A549 (cell line): ENCODE data around the gene TNS2. TPM values are rescaled to one million over a fixed set of nuclear protein-coding genes. Genes with fewer than 3 reads are reported as not detected.

ENCODE experiments used
- ATAC-seq, 2 experiments: fragments of 200-7000 bp in 1 of 2; fragments of >200 bp in 1 of 2; cut with Nextera tagmentation in 1 of 2; cut with Tn5 transposase in 1 of 2; 3 replicates each; pipeline versions ENCODE4 v1.8.0 to v1.9.1; 2018 to 2020; ENCODE audit warnings: mild to moderate bottlenecking in 1 of 2, moderate library complexity in 1 of 2
- CTCF ChIA-PET: fragments of 300-600 bp; sonication (Branson Sonifier 250); formaldehyde crosslinking; extraction: SDS; loops from one replicate; lab custom pipeline; 2021; ENCODE audit warnings: antibody characterized with exemption, inconsistent platforms; lab: Yijun Ruan, JAX
- POLR2A ChIA-PET: fragments of 350-600 bp; formaldehyde crosslinking; extraction: SDS; loops from one replicate; lab custom pipeline; 2021; ENCODE audit warnings: antibody characterized with exemption, inconsistent platforms; lab: Yijun Ruan, JAX
- DNase-seq, 2 experiments: peaks; one replicate each; pipeline versions ENCODE4 v3.0.0 to v3.0.0-alpha.2; 2011 to 2016; ENCODE audit warnings: low read depth in 1 of 2, low spot score in 1 of 2
- FAIRE-seq: peaks from 2 replicates; lab custom pipeline; 2011; peaks lifted over from hg19 to GRCh38; lab: Jason Lieb, UNC
- H3K27ac ChIP-seq, 2 experiments: fragments of >200 bp; sonication (Bioruptor Twin); formaldehyde crosslinking; 3 replicates each; pipeline ENCODE4 v1.5.1; 2016 to 2017
- H3K4me1 ChIP-seq: fragments of >200 bp; sonication (Bioruptor Twin); formaldehyde crosslinking; 3 replicates; pipeline ENCODE4 v1.6.1; 2016
- H3K4me2 ChIP-seq: fragments of >200 bp; sonication (Bioruptor Twin); formaldehyde crosslinking; 3 replicates; pipeline ENCODE4 v1.6.1; 2016
- H3K4me3 ChIP-seq: fragments of >200 bp; sonication (Bioruptor Twin); formaldehyde crosslinking; 3 replicates; pipeline ENCODE4 v1.5.1; 2016
- H3K9me3 ChIP-seq: fragments of >200 bp; sonication (Bioruptor Twin); formaldehyde crosslinking; 3 replicates; pipeline ENCODE4 v1.6.1; 2016
- CHD2 ChIP-seq: fragments of 150-350 bp; IDR thresholded peaks from 2 replicates; pipeline ENCODE4 v1.6.1; 2014; ENCODE audit warnings: low read length; ENCODE audit not compliant: partially characterized antibody
- EHF ChIP-seq: fragments of 250-450 bp; sonication (Bioruptor Pico); IDR thresholded peaks from 2 replicates; pipeline ENCODE4 v1.5.0; 2020; ENCODE audit warnings: mild to moderate bottlenecking
- EHMT2 ChIP-seq: fragments of 200-600 bp; sonication (generic); IDR thresholded peaks from 2 replicates; pipeline ENCODE4 v1.6.1; 2016; ENCODE audit warnings: antibody characterized with exemption, low read depth, mild to moderate bottlenecking, moderate library complexity
- EP300 ChIP-seq, 2 experiments: fragments of >200 bp; sonication (Bioruptor Twin); formaldehyde crosslinking; IDR thresholded peaks; 2 replicates in 1 of 2; 3 replicates in 1 of 2; pipeline ENCODE4 v1.6.1; 2016 to 2017
- ESRRA ChIP-seq: fragments of 150-350 bp; IDR thresholded peaks from 2 replicates; pipeline ENCODE4 v1.6.1; 2014; ENCODE audit warnings: mild to moderate bottlenecking, low read length, borderline replicate concordance
- FOSL2 ChIP-seq, 2 experiments: fragments of 450-650 bp in 1 of 2; fragments of >200 bp in 1 of 2; sonication (Bioruptor Twin) in 1 of 2; formaldehyde crosslinking; IDR thresholded peaks; 2 replicates each; pipeline versions ENCODE4 v1.5.0 to v1.6.1; 2016 to 2020; ENCODE audit warnings: mild to moderate bottlenecking in 1 of 2, moderate library complexity in 1 of 2
- HDAC2 ChIP-seq: fragments of 200-600 bp; sonication (generic); IDR thresholded peaks from 2 replicates; pipeline ENCODE4 v1.6.1; 2016
- HEYL ChIP-seq: fragments of 250-450 bp; sonication (Bioruptor Pico); IDR thresholded peaks from 2 replicates; pipeline ENCODE4 v1.8.0; 2021; ENCODE audit warnings: mild to moderate bottlenecking, moderate library complexity
- HOXA7 ChIP-seq: fragments of 250-450 bp; sonication (Bioruptor Pico); IDR thresholded peaks from 2 replicates; pipeline ENCODE4 v1.5.0; 2020; ENCODE audit warnings: mild to moderate bottlenecking, moderate library complexity
- HOXB13 ChIP-seq: fragments of 250-450 bp; sonication (Bioruptor Pico); IDR thresholded peaks from 2 replicates; pipeline ENCODE4 v1.5.0; 2020; ENCODE audit warnings: low read depth, mild to moderate bottlenecking, moderate library complexity
- HOXB5 ChIP-seq: fragments of 250-450 bp; sonication (Bioruptor Pico); IDR thresholded peaks from 2 replicates; pipeline ENCODE4 v1.5.0; 2020; ENCODE audit warnings: mild to moderate bottlenecking, moderate library complexity
- JUN ChIP-seq, 2 experiments: fragments of >200 bp; sonication (Bioruptor Twin); formaldehyde crosslinking; IDR thresholded peaks; 2 replicates in 1 of 2; 3 replicates in 1 of 2; pipeline ENCODE4 v1.6.1; 2016 to 2017
- JUNB ChIP-seq: fragments of >200 bp; sonication (Bioruptor Twin); formaldehyde crosslinking; IDR thresholded peaks from 2 replicates; pipeline ENCODE4 v1.6.1; 2016
- KDM1A ChIP-seq: fragments of 200-600 bp; sonication (generic); IDR thresholded peaks from 2 replicates; pipeline ENCODE4 v1.6.1; 2016; ENCODE audit warnings: low read depth, mild to moderate bottlenecking
- KDM5A ChIP-seq: fragments of 200-600 bp; sonication (generic); IDR thresholded peaks from 2 replicates; pipeline ENCODE4 v1.6.1; 2016; ENCODE audit warnings: antibody characterized with exemption, mild to moderate bottlenecking
- MAFK ChIP-seq: fragments of 450-650 bp; IDR thresholded peaks from 2 replicates; pipeline ENCODE4 v1.6.1; 2014; ENCODE audit not compliant: partially characterized antibody
- MAZ ChIP-seq: fragments of 150-350 bp; IDR thresholded peaks from 2 replicates; pipeline ENCODE4 v1.6.1; 2014; ENCODE audit warnings: antibody characterized with exemption, low read depth, low read length, borderline replicate concordance
- NPAS2 ChIP-seq: fragments of 250-450 bp; sonication (Bioruptor Pico); IDR thresholded peaks from 2 replicates; pipeline ENCODE4 v1.8.0; 2022; ENCODE audit warnings: mild to moderate bottlenecking, moderate library complexity, borderline replicate concordance
- PHF8 ChIP-seq: fragments of 200-600 bp; sonication (generic); IDR thresholded peaks from 2 replicates; pipeline ENCODE4 v1.6.1; 2016; ENCODE audit warnings: low read depth, mild to moderate bottlenecking, antibody characterized with exemption, moderate library complexity, borderline replicate concordance
- POLR2A ChIP-seq: IDR thresholded peaks from 2 replicates; pipeline ENCODE4 v1.6.1; 2012; ENCODE audit warnings: mild to moderate bottlenecking, low read length
- POLR2AphosphoS2 ChIP-seq: conservative IDR thresholded peaks from 2 replicates; pipeline ENCODE4 v1.6.1; 2012; ENCODE audit warnings: low read length, improper control_type of control experiment, inconsistent platforms
- RAD21 ChIP-seq, 2 experiments: fragments of >200 bp in 1 of 2; sonication (Bioruptor Twin) in 1 of 2; formaldehyde crosslinking in 1 of 2; IDR thresholded peaks in 1 of 2; conservative IDR thresholded peaks in 1 of 2; 2 replicates in 1 of 2; 3 replicates in 1 of 2; pipeline ENCODE4 v1.6.1; 2012 to 2018; ENCODE audit warnings: inconsistent platforms in 1 of 2
- RARB ChIP-seq: fragments of 250-450 bp; sonication (Bioruptor Pico); IDR thresholded peaks from 2 replicates; pipeline ENCODE4 v1.8.0; 2021; ENCODE audit warnings: mild to moderate bottlenecking, moderate library complexity
- RFX5 ChIP-seq: fragments of 450-650 bp; IDR thresholded peaks from 2 replicates; pipeline ENCODE4 v1.7.1; 2014; ENCODE audit warnings: antibody characterized with exemption, mild to moderate bottlenecking, moderate library complexity
- RNF2 ChIP-seq: fragments of 200-600 bp; sonication (generic); IDR thresholded peaks from 2 replicates; pipeline ENCODE4 v1.6.1; 2016; ENCODE audit warnings: low read depth, mild to moderate bottlenecking, antibody characterized with exemption, moderate library complexity, borderline replicate concordance
- SMC3 ChIP-seq: fragments of >200 bp; sonication (Bioruptor Twin); formaldehyde crosslinking; IDR thresholded peaks from 3 replicates; pipeline ENCODE4 v1.6.1; 2018; ENCODE audit warnings: inconsistent platforms
- TFCP2L1 ChIP-seq: fragments of 250-450 bp; sonication (Bioruptor Pico); IDR thresholded peaks from 2 replicates; pipeline ENCODE4 v1.5.0; 2021; ENCODE audit warnings: mild to moderate bottlenecking
- ZFP36 ChIP-seq: fragments of 450-650 bp; IDR thresholded peaks from 2 replicates; pipeline ENCODE4 v1.6.1; 2014; ENCODE audit warnings: borderline replicate concordance; ENCODE audit not compliant: partially characterized antibody
- ZSCAN20 ChIP-seq: fragments of 250-450 bp; sonication (Bioruptor Pico); IDR thresholded peaks from 2 replicates; pipeline ENCODE4 v1.8.0; 2022; ENCODE audit warnings: mild to moderate bottlenecking, moderate library complexity
- WGBS: methylation state at CpG from one replicate; pipeline ENCODE4 v1.1.6; 2017; ENCODE audit errors: missing lambda C conversion rate; 5-methylcytosine and 5-hydroxymethylcytosine counted together
- polyA plus RNA-seq, 4 experiments: library from polyadenylated mRNA; depleted of rRNA in 3 of 4; stranded (reverse); fragments of >200 nt; fragmentation: RNase III in 1 of 4; extraction: RNeasy Plus Mini Kit Qiagen cat#74134 plus additional on column Dnase treatment in 1 of 4; gene quantifications; 2 replicates in 3 of 4; 3 replicates in 1 of 4; pipeline ENCODE4 v1.2.3, GENCODE V29; 2011 to 2017
- TF ChIP-seq, protein P1 (sequence below): fragments of >200 bp; sonication (Bioruptor Twin); formaldehyde crosslinking; IDR thresholded peaks from 3 replicates; pipeline ENCODE4 v1.6.1; 2016
- TF ChIP-seq, protein P2 (sequence below): IDR thresholded peaks from 2 replicates; pipeline ENCODE4 v1.6.1; 2012
- TF ChIP-seq, protein P3 (sequence below): fragments of 250-450 bp; sonication (Bioruptor Pico); IDR thresholded peaks from 2 replicates; pipeline ENCODE4 v1.5.0; 2020; ENCODE audit warnings: low read depth, mild to moderate bottlenecking, moderate library complexity
- TF ChIP-seq, protein P4 (sequence below): fragments of 450-650 bp; IDR thresholded peaks from 2 replicates; pipeline ENCODE4 v1.6.1; 2014; ENCODE audit warnings: antibody characterized with exemption
- TF ChIP-seq, protein P5 (sequence below): IDR thresholded peaks from 2 replicates; pipeline ENCODE4 v1.6.1; 2012
- TF ChIP-seq, protein P6 (sequence below): fragments of 150-350 bp; IDR thresholded peaks from 2 replicates; pipeline ENCODE4 v1.6.1; 2014; ENCODE audit warnings: low read depth, mild to moderate bottlenecking, low read length
- TF ChIP-seq, protein P7 (sequence below): fragments of >200 bp; sonication (Bioruptor Twin); formaldehyde crosslinking; IDR thresholded peaks from 2 replicates; pipeline ENCODE4 v1.6.1; 2016

The TNS2 gene
- polyA plus RNA-seq, 2 of the 4 experiments (the other 2 are of a cell fraction), result 11.5 to 15.3 TPM

DNA sequence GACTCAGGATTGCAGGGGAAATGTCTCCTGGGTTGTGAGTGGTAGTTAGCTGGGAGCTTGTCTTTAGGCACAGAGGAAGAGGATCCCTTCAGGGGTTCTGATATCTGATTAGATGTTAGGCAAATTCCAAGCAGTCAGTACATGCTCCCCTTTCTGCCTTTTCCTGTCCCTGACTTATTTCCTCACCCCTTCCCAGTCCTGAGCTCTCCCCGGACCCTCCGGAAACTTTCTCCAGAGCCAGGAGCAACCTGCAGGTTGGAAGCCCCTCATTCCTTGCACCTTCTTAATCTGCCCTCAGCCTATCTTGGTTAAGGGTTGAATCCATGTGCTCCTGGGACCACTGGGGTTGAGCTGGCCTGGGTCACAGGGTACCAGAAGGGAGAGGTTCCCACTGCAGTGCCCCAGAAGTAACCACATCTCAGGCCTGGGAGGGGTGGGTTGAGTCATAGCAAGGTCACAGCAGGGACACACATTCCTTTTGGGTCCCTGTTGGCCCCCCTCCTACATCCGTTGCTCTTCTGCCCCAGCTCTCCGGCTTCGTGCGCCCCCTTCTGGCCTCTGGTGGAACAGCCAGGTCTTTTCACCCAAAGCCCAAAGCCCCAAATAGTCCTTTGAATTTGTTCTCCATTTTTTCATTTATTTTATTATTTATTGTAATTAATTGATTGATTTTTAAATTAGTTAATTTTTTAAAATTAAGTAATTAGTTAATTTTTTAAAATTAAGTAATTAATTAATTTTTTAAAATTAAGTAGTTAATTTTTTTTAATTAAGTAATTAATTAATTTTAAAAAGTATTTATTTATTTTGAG lies 49.4 kb downstream of the TNS2 start:
- Histone ChIP-seq H3K9me3 (no peaks in the 10 kb centered on the region), H3K4me1 (peaks cover 48% of the 10 kb centered on the region), H3K4me3 (peak overlapping the region; percentile 54), H3K27ac (peak overlapping the region; percentile 92 to 95), H3K4me2 (peak overlapping the region; percentile 95)
- ChIA-PET POLR2A (interaction anchor here (0.7 to 3.5 kb wide), 6 partner anchors 20 to 81 kb away, joined by 3 to 46 read pairs (median 10); partner anchors contain the start of genes CSAD, SPRYD3 and ZNF740), CTCF (interaction anchor here (0.5 to 38.0 kb wide), 27 partner anchors 9 to 204 kb away, joined by 3 to 1424 read pairs (median 3); partner anchors contain the start of genes CSAD, SPRYD3, TNS2 and ZNF740)
- FAIRE-seq (no peak), ATAC-seq (peak; percentile 71 to 75), DNase-seq (peak; percentile 95 to 98)
- WGBS, result 0% methylated on average over 6 of the region's 6 CpGs
- TF ChIP-seq MAZ (no peak), ZSCAN20 (CRISPR knock-in tag) (no peak), JUNB (peak; percentile 36; the same call in 1 of the 2 replicates), MAFK (no peak), RFX5 (no peak), JUN (IDR thresholded peaks at IDR 0.05) (peak in 1 of 2 experiments; percentile 64; a peak in 3 of 5 replicates), HEYL (CRISPR knock-in tag) (no peak), FOSL2 (IDR thresholded peaks at IDR 0.05) (peak; percentile 69), FOSL2 (CRISPR knock-in tag; IDR thresholded peaks at IDR 0.05) (peak; percentile 84), EHMT2 (no peak), PHF8 (no peak), CHD2 (no peak), POLR2A (peak; percentile 30), EHF (CRISPR knock-in tag) (no peak), SMC3 (peak; percentile 98), EP300 (IDR thresholded peaks at IDR 0.05) (no peak), TFCP2L1 (CRISPR knock-in tag) (no peak), KDM1A (no peak), RAD21 (conservative IDR thresholded peaks at IDR 0.05 in 1 of 2, IDR thresholded peaks at IDR 0.05 in 1 of 2) (peak; percentile 95 to 96), HDAC2 (no peak), ESRRA (peak; percentile 67; the same call in 1 of the 2 replicates), ZFP36 (no peak), HOXA7 (CRISPR knock-in tag) (no peak), HOXB13 (CRISPR knock-in tag) (no peak), HOXB5 (CRISPR knock-in tag) (no peak), RARB (CRISPR knock-in tag) (peak; percentile 97), KDM5A (no peak), RNF2 (no peak), POLR2AphosphoS2 (no peak), NPAS2 (CRISPR knock-in tag) (no peak)
- TF ChIP-seq, protein P1, sequence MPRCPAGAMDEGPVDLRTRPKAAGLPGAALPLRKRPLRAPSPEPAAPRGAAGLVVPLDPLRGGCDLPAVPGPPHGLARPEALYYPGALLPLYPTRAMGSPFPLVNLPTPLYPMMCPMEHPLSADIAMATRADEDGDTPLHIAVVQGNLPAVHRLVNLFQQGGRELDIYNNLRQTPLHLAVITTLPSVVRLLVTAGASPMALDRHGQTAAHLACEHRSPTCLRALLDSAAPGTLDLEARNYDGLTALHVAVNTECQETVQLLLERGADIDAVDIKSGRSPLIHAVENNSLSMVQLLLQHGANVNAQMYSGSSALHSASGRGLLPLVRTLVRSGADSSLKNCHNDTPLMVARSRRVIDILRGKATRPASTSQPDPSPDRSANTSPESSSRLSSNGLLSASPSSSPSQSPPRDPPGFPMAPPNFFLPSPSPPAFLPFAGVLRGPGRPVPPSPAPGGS, result no peak
- TF ChIP-seq, protein P2, sequence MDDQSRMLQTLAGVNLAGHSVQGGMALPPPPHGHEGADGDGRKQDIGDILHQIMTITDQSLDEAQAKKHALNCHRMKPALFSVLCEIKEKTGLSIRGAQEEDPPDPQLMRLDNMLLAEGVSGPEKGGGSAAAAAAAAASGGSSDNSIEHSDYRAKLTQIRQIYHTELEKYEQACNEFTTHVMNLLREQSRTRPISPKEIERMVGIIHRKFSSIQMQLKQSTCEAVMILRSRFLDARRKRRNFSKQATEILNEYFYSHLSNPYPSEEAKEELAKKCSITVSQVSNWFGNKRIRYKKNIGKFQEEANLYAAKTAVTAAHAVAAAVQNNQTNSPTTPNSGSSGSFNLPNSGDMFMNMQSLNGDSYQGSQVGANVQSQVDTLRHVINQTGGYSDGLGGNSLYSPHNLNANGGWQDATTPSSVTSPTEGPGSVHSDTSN, result no peak
- TF ChIP-seq, protein P3, sequence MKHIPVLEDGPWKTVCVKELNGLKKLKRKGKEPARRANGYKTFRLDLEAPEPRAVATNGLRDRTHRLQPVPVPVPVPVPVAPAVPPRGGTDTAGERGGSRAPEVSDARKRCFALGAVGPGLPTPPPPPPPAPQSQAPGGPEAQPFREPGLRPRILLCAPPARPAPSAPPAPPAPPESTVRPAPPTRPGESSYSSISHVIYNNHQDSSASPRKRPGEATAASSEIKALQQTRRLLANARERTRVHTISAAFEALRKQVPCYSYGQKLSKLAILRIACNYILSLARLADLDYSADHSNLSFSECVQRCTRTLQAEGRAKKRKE (CRISPR knock-in tag), result no peak
- TF ChIP-seq, protein P4, sequence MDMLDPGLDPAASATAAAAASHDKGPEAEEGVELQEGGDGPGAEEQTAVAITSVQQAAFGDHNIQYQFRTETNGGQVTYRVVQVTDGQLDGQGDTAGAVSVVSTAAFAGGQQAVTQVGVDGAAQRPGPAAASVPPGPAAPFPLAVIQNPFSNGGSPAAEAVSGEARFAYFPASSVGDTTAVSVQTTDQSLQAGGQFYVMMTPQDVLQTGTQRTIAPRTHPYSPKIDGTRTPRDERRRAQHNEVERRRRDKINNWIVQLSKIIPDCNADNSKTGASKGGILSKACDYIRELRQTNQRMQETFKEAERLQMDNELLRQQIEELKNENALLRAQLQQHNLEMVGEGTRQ, result no peak
- TF ChIP-seq, protein P5, sequence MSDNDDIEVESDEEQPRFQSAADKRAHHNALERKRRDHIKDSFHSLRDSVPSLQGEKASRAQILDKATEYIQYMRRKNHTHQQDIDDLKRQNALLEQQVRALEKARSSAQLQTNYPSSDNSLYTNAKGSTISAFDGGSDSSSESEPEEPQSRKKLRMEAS, result peak; percentile 65; the same call in 1 of the 2 replicates
- TF ChIP-seq, protein P6, sequence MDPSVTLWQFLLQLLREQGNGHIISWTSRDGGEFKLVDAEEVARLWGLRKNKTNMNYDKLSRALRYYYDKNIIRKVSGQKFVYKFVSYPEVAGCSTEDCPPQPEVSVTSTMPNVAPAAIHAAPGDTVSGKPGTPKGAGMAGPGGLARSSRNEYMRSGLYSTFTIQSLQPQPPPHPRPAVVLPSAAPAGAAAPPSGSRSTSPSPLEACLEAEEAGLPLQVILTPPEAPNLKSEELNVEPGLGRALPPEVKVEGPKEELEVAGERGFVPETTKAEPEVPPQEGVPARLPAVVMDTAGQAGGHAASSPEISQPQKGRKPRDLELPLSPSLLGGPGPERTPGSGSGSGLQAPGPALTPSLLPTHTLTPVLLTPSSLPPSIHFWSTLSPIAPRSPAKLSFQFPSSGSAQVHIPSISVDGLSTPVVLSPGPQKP, result no peak
- TF ChIP-seq, protein P7, sequence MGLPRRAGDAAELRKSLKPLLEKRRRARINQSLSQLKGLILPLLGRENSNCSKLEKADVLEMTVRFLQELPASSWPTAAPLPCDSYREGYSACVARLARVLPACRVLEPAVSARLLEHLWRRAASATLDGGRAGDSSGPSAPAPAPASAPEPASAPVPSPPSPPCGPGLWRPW, result no peak
